Chondrocyte (in vitro differentiated cells): ENCODE data around the gene AHRR. TPM values are rescaled to one million over a fixed set of nuclear protein-coding genes. Genes with fewer than 3 reads are reported as not detected.

ENCODE experiments used
- DNase-seq: peaks from one replicate; pipeline ENCODE4 v3.0.0; 2021; ENCODE audit warnings: mixed read lengths, low spot score
- H3K27ac Mint-ChIP-seq: one replicate; pipeline ENCODE4 v1.8.0; 2021; ENCODE audit warnings: mild to moderate bottlenecking, moderate library complexity, mixed read lengths; ENCODE audit not compliant: unreplicated experiment
- H3K27me3 Mint-ChIP-seq: 2 replicates; pipeline ENCODE4 v1.8.0; 2021; ENCODE audit warnings: low read depth, mixed read lengths
- H3K36me3 Mint-ChIP-seq: 2 replicates; pipeline ENCODE4 v1.8.0; 2021; ENCODE audit warnings: low read depth, mixed read lengths
- H3K4me1 Mint-ChIP-seq: 2 replicates; pipeline ENCODE4 v1.8.0; 2021; ENCODE audit warnings: low read depth, mild to moderate bottlenecking, mixed read lengths
- H3K4me3 Mint-ChIP-seq: one replicate; pipeline ENCODE4 v1.8.0; 2021; ENCODE audit warnings: mild to moderate bottlenecking, moderate library complexity, mixed read lengths; ENCODE audit not compliant: unreplicated experiment
- H3K9me3 Mint-ChIP-seq: 2 replicates; pipeline ENCODE4 v1.8.0; 2021; ENCODE audit warnings: low read depth, mixed read lengths
- total RNA-seq: library from RNA; stranded (reverse); gene quantifications from 3 replicates; pipeline ENCODE4 v1.2.1, GENCODE V29; 2021
- TF ChIP-seq, protein P1 (sequence below): fragments of 200-600 bp; sonication (generic); IDR thresholded peaks from 2 replicates; pipeline ENCODE4 v1.5.0; 2021; ENCODE audit warnings: antibody characterized with exemption, mild to moderate bottlenecking, moderate library complexity

AHRR gene
- total RNA-seq, 1 donor from 2014 or later: 17.3 TPM

GRCh38 chr5:463952-464351 lies 142.4 kb downstream of the AHRR start:
- Mint-ChIP-seq H3K27ac (no peak overlapping the region), H3K4me1 (peaks cover 3% of the 10 kb centered on the region)

GRCh38 chr5:464446-464842 lies 142.9 kb downstream of the AHRR start:
- H3K4me3 Mint-ChIP-seq: no peak overlapping the region
- no peaks in the 10 kb centered on the region for H3K9me3 Mint-ChIP-seq
- TF ChIP-seq, protein P1, sequence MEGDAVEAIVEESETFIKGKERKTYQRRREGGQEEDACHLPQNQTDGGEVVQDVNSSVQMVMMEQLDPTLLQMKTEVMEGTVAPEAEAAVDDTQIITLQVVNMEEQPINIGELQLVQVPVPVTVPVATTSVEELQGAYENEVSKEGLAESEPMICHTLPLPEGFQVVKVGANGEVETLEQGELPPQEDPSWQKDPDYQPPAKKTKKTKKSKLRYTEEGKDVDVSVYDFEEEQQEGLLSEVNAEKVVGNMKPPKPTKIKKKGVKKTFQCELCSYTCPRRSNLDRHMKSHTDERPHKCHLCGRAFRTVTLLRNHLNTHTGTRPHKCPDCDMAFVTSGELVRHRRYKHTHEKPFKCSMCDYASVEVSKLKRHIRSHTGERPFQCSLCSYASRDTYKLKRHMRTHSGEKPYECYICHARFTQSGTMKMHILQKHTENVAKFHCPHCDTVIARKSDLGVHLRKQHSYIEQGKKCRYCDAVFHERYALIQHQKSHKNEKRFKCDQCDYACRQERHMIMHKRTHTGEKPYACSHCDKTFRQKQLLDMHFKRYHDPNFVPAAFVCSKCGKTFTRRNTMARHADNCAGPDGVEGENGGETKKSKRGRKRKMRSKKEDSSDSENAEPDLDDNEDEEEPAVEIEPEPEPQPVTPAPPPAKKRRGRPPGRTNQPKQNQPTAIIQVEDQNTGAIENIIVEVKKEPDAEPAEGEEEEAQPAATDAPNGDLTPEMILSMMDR: no peak
- no peaks in the 10 kb centered on the region for H3K4me1 Mint-ChIP-seq
- H3K27ac Mint-ChIP-seq: no peak overlapping the region
- DNase-seq: peak; percentile 87
- peaks cover 24% of the 10 kb centered on the region for H3K36me3 Mint-ChIP-seq
- no peaks in the 10 kb centered on the region for H3K27me3 Mint-ChIP-seq

More at GRCh38 chr5:463952-464351, 142.4 kb downstream of the AHRR start:
- Mint-ChIP-seq H3K4me3 (no peak overlapping the region), H3K9me3 (no peaks in the 10 kb centered on the region), H3K36me3 (peaks cover 24% of the 10 kb centered on the region), H3K27me3 (no peaks in the 10 kb centered on the region)
- TF ChIP-seq, protein P1: no peak
- DNase-seq: peak; percentile 62

DNA sequence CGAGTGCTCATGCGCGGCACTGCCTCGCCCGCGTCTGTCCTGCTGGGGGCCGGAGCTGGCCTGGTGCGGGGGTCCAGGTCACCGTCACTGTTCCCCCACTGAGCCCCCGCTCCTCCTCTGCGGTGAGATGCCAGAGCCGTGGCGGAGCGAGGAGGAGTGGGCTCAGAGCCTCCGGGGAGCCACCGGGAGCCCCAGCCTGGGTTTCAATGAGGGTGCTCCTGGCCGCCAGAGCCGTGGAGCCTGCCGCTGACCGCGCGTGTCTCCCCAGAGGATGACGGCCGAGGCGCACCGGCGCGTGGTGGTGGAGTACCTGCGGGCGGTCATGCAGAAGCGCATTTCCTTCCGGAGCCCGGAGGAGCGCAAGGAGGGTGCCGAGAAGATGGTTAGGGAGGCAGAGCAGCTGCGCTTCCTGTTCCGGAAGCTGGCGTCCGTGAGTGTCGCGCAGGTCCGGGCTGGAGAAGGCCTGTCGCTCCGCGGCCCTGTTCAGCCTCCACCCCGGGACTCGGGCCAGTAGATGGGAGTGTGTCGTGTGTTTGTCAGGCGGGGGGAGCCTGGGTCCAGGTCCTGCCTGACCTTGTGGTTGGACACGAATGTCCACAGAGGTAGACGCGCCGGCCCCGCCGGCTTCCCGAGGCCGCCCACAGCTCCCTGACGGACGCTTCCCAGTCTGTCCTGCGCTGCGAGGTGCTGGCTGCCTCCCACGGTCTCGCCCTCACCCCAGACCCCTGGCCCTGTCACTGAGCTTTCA lies 143.5 kb downstream of the AHRR start:
- Mint-ChIP-seq H3K36me3 (peaks cover 22% of the 10 kb centered on the region), H3K4me3 (no peak overlapping the region), H3K4me1 (no peaks in the 10 kb centered on the region), H3K27ac (no peak overlapping the region), H3K9me3 (no peaks in the 10 kb centered on the region), H3K27me3 (no peaks in the 10 kb centered on the region)
- DNase-seq: peak; percentile 94
- TF ChIP-seq, protein P1: no peak

DNA sequence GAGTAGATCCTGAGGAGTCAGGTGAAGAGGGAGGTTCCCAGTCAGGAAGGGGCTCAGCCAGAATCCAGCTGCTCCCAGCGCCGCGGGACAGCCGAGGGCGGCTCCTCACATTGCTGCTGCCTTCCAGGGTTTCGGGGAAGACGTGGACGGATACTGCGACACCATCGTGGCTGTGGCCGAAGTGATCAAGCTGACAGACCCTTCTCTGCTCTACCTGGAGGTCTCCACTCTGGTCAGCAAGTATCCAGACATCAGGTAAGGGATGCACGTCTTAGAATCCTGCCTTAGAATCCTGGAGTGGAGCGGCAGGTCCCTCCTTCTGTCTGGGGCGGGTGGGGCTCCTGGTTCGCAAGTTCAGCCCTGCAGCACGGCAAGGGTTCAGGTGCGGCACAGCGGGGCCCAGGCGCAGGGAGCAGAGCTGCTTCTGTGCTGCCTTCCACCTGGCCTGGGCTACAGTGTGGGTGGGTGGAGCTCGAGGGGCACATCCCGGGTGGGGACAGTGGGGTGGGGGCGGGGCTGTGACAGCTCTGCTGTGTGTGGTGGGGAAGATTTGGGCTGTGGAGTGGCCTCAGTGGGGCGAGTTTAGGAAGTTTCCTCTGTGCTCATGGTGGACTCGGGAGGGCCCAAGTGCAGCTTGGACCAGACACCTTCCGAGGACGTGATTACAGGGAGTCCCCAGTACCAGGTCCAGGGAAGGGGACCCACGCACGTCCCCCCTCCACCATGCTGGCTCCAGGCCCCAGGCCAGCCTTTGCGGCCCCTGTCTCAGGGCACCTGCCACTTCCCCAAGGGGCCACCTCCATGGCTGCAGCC lies 144.3 kb downstream of the AHRR start:
- TF ChIP-seq, protein P1: no peak
- Mint-ChIP-seq H3K36me3 (peaks cover 18% of the 10 kb centered on the region), H3K9me3 (no peaks in the 10 kb centered on the region), H3K27me3 (no peaks in the 10 kb centered on the region), H3K27ac (no peak overlapping the region), H3K4me3 (no peak overlapping the region), H3K4me1 (no peaks in the 10 kb centered on the region)
- peak; percentile 87 for DNase-seq

GRCh38 chr5:466661-467310 lies 145.3 kb downstream of the AHRR start:
- no peak overlapping the region for H3K27ac Mint-ChIP-seq
- TF ChIP-seq, protein P1: no peak
- no peaks in the 10 kb centered on the region for H3K9me3 Mint-ChIP-seq
- no peak overlapping the region for H3K4me3 Mint-ChIP-seq
- peaks cover 4% of the 10 kb centered on the region for H3K4me1 Mint-ChIP-seq
- peak; percentile 83 for DNase-seq
- H3K36me3 Mint-ChIP-seq: peaks cover 16% of the 10 kb centered on the region
- H3K27me3 Mint-ChIP-seq: no peaks in the 10 kb centered on the region
